ENCODE results near the gene NAA60.

The NAA60 gene

GRCh38 chr16:3443108-3444031 lies at the start of gene NAA60, which contains the start of gene ZNF597:
NAA60 (plus strand) TSS chr16:3443680; CDS start chr16:3476228, 32,548 bp downstream.
ZNF597 (minus strand) TSS chr16:3443504; CDS start chr16:3443153, 351 bp downstream.
- peak; percentile 87 for DNase-seq

GRCh38 chr16:3400446-3400778 lies 43.1 kb upstream of the NAA60 start:
- DNase-seq = no peak

GRCh38 chr16:3400779-3401688 lies 42.4 kb upstream of the NAA60 start, which contains the start of the genes ZNF174 and ZSCAN32:
ZNF174 (plus strand) TSS chr16:3401215; CDS start chr16:3402005, 790 bp downstream.
ZSCAN32 (minus strand) TSS chr16:3401004; CDS start chr16:3397557, 3,447 bp downstream.
- DNase-seq = peak; percentile 96

- no peak for DNase-seq
Measured at GRCh38 chr16:3401719-3402397, 41.6 kb upstream of the NAA60 start.

GRCh38 chr16:3408561-3409197 lies 34.8 kb upstream of the NAA60 start:
- no peak for DNase-seq

GRCh38 chr16:3413730-3414379 lies 29.6 kb upstream of the NAA60 start:
- DNase-seq = no peak

GRCh38 chr16:3431779-3432219 lies 11.7 kb upstream of the NAA60 start:
- DNase-seq = no peak

- no peak for DNase-seq
Measured at GRCh38 chr16:3434373-3434772, 9.1 kb upstream of the NAA60 start.

GRCh38 chr16:3439637-3440036 lies 3.8 kb upstream of the NAA60 start:
- no peak for DNase-seq

GRCh38 chr16:3444032-3444388 lies 530 bp downstream of the NAA60 start:
- DNase-seq = peak; percentile 63

GRCh38 chr16:3454093-3454492 lies 10.6 kb downstream of the NAA60 start:
- DNase-seq = no peak

GRCh38 chr16:3454631-3455147 lies 11.2 kb downstream of the NAA60 start:
- DNase-seq = no peak

- DNase-seq = peak; percentile 82
Measured at GRCh38 chr16:3457434-3458252, 14.2 kb downstream of the NAA60 start.

GRCh38 chr16:3458278-3458851 lies 14.9 kb downstream of the NAA60 start:
- DNase-seq = no peak

- no peak for DNase-seq
Measured at GRCh38 chr16:3458852-3459361, 15.4 kb downstream of the NAA60 start.

GRCh38 chr16:3459401-3460090 lies 16.1 kb downstream of the NAA60 start:
- no peak for DNase-seq

GRCh38 chr16:3460121-3460520 lies 16.6 kb downstream of the NAA60 start:
- no peak for DNase-seq

GRCh38 chr16:3460585-3460984 lies 17.1 kb downstream of the NAA60 start:
- no peak for DNase-seq

GRCh38 chr16:3461151-3461550 lies 17.7 kb downstream of the NAA60 start:
- no peak for DNase-seq
